GM12874 (cell line): Measurements from ENCODE around the gene COPS7A.

Experiments
- CTCF ChIP-seq: IDR thresholded peaks from 2 replicates; pipeline ENCODE4 v1.5.1; 2011; ENCODE audit warnings: low read depth, mild to moderate bottlenecking, control low read depth, low read length, moderate library complexity; ENCODE audit not compliant: insufficient read depth

The COPS7A gene

GRCh38 chr12:6770600-6770999 lies 46.8 kb downstream of the COPS7A start:
- TF ChIP-seq CTCF = no peak

GRCh38 chr12:6771091-6771495 lies 47.2 kb downstream of the COPS7A start:
- no peak for TF ChIP-seq CTCF

DNA sequence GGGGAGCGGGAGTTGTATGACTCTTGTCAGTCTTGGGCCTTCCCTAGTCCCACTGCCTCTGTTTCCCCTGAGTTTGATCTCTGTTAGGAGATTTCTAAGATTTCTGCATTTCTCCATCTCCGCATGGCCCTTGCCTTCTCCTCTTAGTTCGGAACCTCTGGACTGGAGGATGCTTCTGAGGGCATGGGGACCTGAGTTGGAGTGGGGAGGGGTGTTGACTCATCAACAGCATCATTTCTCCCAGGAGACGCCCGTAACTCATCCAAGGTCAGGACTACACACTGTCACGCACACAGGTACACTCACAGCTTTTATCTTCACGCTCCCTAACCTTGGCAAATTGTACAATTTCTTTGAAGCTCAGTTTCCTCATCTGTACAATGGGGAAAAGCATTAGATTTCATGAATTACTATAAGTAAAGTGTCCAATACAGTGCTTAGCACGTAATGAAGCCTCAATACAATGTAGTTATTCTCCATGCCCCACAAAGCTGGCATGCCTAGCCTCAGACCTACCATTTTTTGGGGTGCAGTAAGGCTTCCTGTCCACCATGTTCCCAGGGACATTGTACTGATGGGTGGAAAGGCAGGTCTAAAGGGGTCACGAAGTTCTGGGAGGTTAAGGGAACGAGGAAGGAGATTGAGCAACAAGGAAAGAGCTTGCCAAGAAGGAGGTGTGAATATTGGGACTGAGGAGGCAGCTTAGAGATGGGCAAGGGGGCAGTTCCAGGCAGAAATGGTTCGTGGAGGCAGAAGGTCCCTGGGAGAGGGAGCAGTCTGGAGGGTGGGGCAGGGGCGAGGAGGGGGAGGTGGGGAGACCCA lies 47.9 kb downstream of the COPS7A start:
- TF ChIP-seq CTCF = no peak

DNA sequence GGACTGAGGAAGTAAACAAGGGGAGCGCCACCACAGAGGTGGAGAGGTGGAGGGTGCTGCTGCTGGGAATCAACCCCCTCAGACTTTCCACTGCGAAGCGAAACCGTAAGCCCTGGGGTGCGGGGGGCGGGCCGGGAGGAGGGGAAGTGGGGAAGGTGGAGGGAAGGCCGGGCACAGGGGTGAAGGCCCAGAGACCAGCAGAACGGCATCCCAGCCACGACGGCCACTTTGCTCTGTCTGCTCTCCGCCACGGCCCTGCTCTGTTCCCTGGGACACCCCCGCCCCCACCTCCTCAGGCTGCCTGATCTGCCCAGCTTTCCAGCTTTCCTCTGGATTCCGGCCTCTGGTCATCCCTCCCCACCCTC lies 48.5 kb downstream of the COPS7A start, which contains the start of gene LAG3:
LAG3 (plus strand) TSS at position 190 of the 365 bp plus-strand sequence. CDS start 333 bp downstream, outside the sequence.
- no peak for TF ChIP-seq CTCF

DNA sequence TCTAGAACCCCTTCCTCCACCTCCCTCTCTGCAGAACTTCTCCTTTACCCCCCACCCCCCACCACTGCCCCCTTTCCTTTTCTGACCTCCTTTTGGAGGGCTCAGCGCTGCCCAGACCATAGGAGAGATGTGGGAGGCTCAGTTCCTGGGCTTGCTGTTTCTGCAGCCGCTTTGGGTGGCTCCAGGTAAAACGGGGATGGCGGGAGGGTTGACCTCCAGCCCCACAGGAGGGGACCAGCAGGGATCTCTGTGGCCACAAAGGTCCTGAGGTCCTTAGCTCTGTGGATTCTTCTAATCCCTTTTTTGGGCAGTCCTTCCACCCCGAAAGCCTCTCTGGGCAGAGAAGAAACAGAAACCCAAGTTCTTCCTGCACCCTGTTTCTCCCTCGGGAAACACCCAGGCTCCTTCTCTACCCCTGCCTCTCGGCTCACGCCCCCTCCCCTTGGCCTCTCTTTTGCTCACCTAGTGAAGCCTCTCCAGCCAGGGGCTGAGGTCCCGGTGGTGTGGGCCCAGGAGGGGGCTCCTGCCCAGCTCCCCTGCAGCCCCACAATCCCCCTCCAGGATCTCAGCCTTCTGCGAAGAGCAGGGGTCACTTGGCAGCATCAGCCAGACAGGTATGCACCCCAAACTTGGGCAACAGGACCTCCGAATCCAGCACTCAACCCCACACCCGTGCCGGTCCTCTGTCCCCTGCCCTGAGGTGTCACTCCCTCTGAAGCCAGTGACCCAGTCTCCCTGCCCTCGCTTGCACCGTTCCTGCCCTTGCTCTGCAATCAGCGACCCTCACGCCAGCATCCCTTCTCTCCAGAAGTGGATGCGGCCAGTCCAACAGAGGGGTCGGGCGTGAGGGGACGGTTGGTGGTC lies 49.1 kb downstream of the COPS7A start:
- no peak for TF ChIP-seq CTCF

DNA sequence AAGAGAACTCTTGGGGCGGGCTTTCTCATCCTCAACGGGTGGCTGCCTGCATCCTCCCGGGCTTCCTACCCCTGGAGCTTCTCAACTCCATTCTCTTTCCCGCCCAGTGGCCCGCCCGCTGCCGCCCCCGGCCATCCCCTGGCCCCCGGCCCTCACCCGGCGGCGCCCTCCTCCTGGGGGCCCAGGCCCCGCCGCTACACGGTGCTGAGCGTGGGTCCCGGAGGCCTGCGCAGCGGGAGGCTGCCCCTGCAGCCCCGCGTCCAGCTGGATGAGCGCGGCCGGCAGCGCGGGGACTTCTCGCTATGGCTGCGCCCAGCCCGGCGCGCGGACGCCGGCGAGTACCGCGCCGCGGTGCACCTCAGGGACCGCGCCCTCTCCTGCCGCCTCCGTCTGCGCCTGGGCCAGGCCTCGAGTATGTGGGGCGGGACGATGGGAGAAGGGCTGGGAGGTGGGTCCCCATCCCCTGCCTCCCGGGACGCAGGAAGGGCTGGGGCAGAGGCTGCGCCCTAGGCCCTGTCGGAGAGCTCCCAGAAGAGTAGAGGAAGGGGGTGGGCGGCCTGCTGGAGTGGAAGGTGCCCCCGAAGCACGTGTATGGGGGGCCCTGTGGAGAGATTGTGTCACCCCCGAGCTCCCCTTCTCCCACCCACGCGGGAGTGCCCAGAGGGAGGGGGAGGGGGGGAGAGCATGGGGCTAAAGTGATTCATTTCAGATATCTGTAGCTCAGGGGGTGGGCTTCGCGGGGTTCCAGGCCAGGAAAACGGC lies 49.9 kb downstream of the COPS7A start:
- TF ChIP-seq CTCF = no peak

DNA sequence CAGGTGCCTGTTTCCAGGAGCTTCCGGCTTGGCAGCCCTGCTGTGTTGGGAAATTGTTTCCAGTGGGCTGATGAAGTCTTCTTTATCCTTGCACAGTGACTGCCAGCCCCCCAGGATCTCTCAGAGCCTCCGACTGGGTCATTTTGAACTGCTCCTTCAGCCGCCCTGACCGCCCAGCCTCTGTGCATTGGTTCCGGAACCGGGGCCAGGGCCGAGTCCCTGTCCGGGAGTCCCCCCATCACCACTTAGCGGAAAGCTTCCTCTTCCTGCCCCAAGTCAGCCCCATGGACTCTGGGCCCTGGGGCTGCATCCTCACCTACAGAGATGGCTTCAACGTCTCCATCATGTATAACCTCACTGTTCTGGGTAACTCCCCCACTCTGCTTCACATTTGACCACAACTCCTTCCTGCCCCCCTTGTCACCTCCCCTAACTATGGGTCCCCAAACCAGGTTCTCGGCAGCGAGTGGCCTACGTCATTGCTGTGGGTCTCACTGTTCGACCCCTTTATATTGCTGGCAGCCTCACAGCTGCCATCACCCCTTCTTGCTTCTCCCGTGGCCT lies 50.7 kb downstream of the COPS7A start:
- TF ChIP-seq CTCF = no peak
